ENCODE results near the gene CYP2A7.
A peak's percentile ranks its signal among the peaks of the same experiment; 100 is the strongest.
"Not testable (repeated sequence)": the region's sequence is repeated elsewhere in the genome, so short reads cannot be mapped to it uniquely, and the experiment has no call there.

The CYP2A7 gene

GRCh38 chr19:40920300-40921004 is 38.4 kb upstream of the CYP2A7 start:
- DNase-seq = no peak
- Histone ChIP-seq H3K4me1 (ENCODE audit: control insufficient read depth, insufficient read depth, low read length, poor library complexity, severe bottlenecking) (no peaks in the 10 kb centered on the region), H3K27ac (ENCODE audit: insufficient read depth, low read length, poor library complexity, severe bottlenecking) (no peak overlapping the region), H3K27me3 (replicated peaks; ENCODE audit: control insufficient read depth, insufficient read depth, low read length, poor library complexity, severe bottlenecking) (no peaks in the 10 kb centered on the region), H3K36me3 (ENCODE audit: control insufficient read depth, insufficient read depth, low read length) (no peaks in the 10 kb centered on the region), H3K9me3 (ENCODE audit: control insufficient read depth, low read length) (no peaks in the 10 kb centered on the region), H3K4me3 (ENCODE audit: insufficient read depth, low read depth, low read length, poor library complexity, severe bottlenecking) (no peak overlapping the region)

DNA sequence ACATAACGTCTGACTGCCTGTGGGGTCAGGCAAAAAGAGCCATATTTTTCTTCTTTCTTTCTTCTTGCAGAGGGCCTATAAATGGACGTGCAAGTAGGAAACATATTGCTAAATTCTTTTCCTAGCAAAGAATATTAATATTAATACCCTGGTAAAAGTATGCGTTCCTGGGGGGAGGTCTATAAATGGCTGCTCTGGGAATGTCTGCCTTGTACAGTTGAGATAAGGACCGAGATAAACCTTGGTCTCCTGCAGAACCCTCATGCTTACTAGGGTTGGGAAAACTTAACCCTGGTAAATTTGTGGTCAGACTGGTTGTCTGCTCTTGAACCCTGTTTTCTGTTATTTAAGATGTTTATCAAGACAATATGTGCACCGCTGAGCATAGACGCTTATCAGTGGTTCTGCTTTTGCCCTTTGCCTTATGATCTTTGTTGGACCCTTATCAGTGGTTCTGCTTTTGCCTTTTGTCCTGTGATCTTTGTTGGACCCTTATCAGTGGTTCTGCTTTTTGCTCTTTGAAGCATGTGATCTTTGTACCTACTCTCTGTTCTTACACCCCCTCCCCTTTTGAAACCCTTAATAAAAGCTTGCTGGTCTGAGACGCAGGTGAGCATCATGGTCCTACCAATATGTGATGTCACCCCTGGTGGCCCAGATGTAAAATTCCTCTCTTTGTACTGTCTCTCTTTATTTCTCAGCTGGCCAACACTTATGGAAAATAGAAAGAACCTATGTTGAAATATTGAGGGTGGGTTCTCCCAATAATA is 37.7 kb upstream of the CYP2A7 start:
- not testable (repeated sequence) for H3K9me3 ChIP-seq (ENCODE audit: control insufficient read depth, low read length); H3K27me3 ChIP-seq (replicated peaks; ENCODE audit: control insufficient read depth, insufficient read depth, low read length, poor library complexity, severe bottlenecking); DNase-seq; H3K36me3 ChIP-seq (ENCODE audit: control insufficient read depth, insufficient read depth, low read length); H3K27ac ChIP-seq (ENCODE audit: insufficient read depth, low read length, poor library complexity, severe bottlenecking); H3K4me1 ChIP-seq (ENCODE audit: control insufficient read depth, insufficient read depth, low read length, poor library complexity, severe bottlenecking); H3K4me3 ChIP-seq (ENCODE audit: insufficient read depth, low read depth, low read length, poor library complexity, severe bottlenecking)

GRCh38 chr19:40918303-40918702 is 36.3 kb upstream of the CYP2A7 start:
- not testable (repeated sequence) for H3K27ac ChIP-seq (ENCODE audit: insufficient read depth, low read length, poor library complexity, severe bottlenecking); H3K27me3 ChIP-seq (replicated peaks; ENCODE audit: control insufficient read depth, insufficient read depth, low read length, poor library complexity, severe bottlenecking); H3K9me3 ChIP-seq (ENCODE audit: control insufficient read depth, low read length); H3K4me3 ChIP-seq (ENCODE audit: insufficient read depth, low read depth, low read length, poor library complexity, severe bottlenecking); DNase-seq; H3K36me3 ChIP-seq (ENCODE audit: control insufficient read depth, insufficient read depth, low read length); H3K4me1 ChIP-seq (ENCODE audit: control insufficient read depth, insufficient read depth, low read length, poor library complexity, severe bottlenecking)

- DNase-seq = peak in 2 of 3 donors; percentile 2 to 6
- H3K27ac ChIP-seq (ENCODE audit: insufficient read depth, low read length, poor library complexity, severe bottlenecking) = no peak overlapping the region
- H3K4me1 ChIP-seq (ENCODE audit: control insufficient read depth, insufficient read depth, low read length, poor library complexity, severe bottlenecking) = no peaks in the 10 kb centered on the region
- no peaks in the 10 kb centered on the region for H3K36me3 ChIP-seq (ENCODE audit: control insufficient read depth, insufficient read depth, low read length)
- H3K4me3 ChIP-seq (ENCODE audit: insufficient read depth, low read depth, low read length, poor library complexity, severe bottlenecking) = no peak overlapping the region
- no peaks in the 10 kb centered on the region for H3K27me3 ChIP-seq (replicated peaks; ENCODE audit: control insufficient read depth, insufficient read depth, low read length, poor library complexity, severe bottlenecking)
- H3K9me3 ChIP-seq (ENCODE audit: control insufficient read depth, low read length) = no peaks in the 10 kb centered on the region
Observed at GRCh38 chr19:40908976-40909375, 26.9 kb upstream of the CYP2A7 start.

DNA sequence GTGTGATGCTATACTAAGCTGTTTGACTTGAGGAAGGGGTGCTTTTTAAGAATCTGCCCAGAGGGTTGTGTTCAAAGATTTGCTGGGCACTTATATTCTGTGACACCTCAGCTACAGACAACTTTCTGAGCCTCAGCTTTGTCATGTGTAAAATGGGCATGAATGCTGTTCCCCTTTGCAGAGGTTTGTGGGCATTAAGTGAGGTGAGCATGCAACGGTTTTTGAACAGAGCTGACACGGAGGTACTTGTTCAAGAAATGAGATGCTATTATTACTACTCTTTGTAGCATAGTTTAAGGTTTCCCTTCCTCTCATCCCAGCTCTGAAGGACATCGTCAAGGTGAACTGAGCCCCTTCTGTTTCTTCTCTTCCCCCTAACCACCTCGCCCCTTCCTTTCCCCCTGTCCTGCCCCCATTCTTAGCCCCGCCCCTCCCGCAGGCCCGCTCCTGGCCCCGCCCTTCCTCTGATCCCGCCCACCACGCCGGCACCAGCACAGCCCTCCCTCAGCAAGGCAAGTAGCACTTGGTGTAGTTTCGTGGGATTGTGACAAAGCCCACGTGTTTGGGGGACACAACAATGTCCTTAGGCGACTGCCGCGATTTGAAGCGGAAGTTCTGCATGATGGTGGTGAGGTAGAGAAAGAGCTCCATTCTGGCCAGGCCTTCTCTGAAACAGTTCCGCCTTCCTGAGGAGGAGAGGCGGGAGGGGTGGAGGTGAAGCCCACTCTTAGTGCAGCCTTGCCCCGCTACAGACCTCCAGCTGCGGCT is 26.1 kb upstream of the CYP2A7 start:
- Histone ChIP-seq H3K9me3 (ENCODE audit: control insufficient read depth, low read length) (no peaks in the 10 kb centered on the region), H3K4me3 (ENCODE audit: insufficient read depth, low read depth, low read length, poor library complexity, severe bottlenecking) (peak overlapping the region; percentile 36), H3K27me3 (replicated peaks; ENCODE audit: control insufficient read depth, insufficient read depth, low read length, poor library complexity, severe bottlenecking) (no peaks in the 10 kb centered on the region), H3K27ac (ENCODE audit: insufficient read depth, low read length, poor library complexity, severe bottlenecking) (no peak overlapping the region), H3K36me3 (ENCODE audit: control insufficient read depth, insufficient read depth, low read length) (no peaks in the 10 kb centered on the region), H3K4me1 (ENCODE audit: control insufficient read depth, insufficient read depth, low read length, poor library complexity, severe bottlenecking) (no peaks in the 10 kb centered on the region)
- peak in 2 of 3 donors; percentile 24 to 32 for DNase-seq

DNA sequence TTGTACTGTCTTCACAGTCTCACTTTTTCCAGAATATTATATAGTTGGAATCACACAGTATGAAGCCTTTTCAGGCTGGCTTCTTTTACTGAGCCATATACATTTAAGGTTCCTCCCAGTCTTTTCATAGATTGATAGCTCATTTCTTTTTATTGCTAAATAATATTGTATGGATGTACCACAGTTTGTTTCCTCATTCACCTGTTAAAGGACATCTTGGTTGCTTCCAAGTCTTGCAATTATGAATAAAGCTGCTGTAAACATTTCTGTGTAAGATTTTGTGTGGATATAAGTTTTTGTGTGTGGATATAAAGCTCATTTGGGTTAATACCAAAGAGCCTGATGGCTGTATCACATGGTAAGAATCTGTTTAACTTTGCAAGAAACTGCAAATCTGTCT is 24.5 kb upstream of the CYP2A7 start:
- Histone ChIP-seq H3K27ac (ENCODE audit: insufficient read depth, low read length, poor library complexity, severe bottlenecking) (no peak overlapping the region), H3K4me3 (ENCODE audit: insufficient read depth, low read depth, low read length, poor library complexity, severe bottlenecking) (no peak overlapping the region), H3K27me3 (replicated peaks; ENCODE audit: control insufficient read depth, insufficient read depth, low read length, poor library complexity, severe bottlenecking) (no peaks in the 10 kb centered on the region), H3K36me3 (ENCODE audit: control insufficient read depth, insufficient read depth, low read length) (no peaks in the 10 kb centered on the region), H3K9me3 (ENCODE audit: control insufficient read depth, low read length) (no peaks in the 10 kb centered on the region), H3K4me1 (ENCODE audit: control insufficient read depth, insufficient read depth, low read length, poor library complexity, severe bottlenecking) (no peaks in the 10 kb centered on the region)
- no peak for DNase-seq

GRCh38 chr19:40904673-40905156 is 22.7 kb upstream of the CYP2A7 start:
- not testable (repeated sequence) for H3K4me1 ChIP-seq (ENCODE audit: control insufficient read depth, insufficient read depth, low read length, poor library complexity, severe bottlenecking); H3K27ac ChIP-seq (ENCODE audit: insufficient read depth, low read length, poor library complexity, severe bottlenecking); H3K27me3 ChIP-seq (replicated peaks; ENCODE audit: control insufficient read depth, insufficient read depth, low read length, poor library complexity, severe bottlenecking); H3K36me3 ChIP-seq (ENCODE audit: control insufficient read depth, insufficient read depth, low read length); H3K4me3 ChIP-seq (ENCODE audit: insufficient read depth, low read depth, low read length, poor library complexity, severe bottlenecking); DNase-seq; H3K9me3 ChIP-seq (ENCODE audit: control insufficient read depth, low read length)

GRCh38 chr19:40901975-40902750 is 20.1 kb upstream of the CYP2A7 start:
- not testable (repeated sequence) for H3K4me1 ChIP-seq (ENCODE audit: control insufficient read depth, insufficient read depth, low read length, poor library complexity, severe bottlenecking); H3K27me3 ChIP-seq (replicated peaks; ENCODE audit: control insufficient read depth, insufficient read depth, low read length, poor library complexity, severe bottlenecking); H3K36me3 ChIP-seq (ENCODE audit: control insufficient read depth, insufficient read depth, low read length); H3K27ac ChIP-seq (ENCODE audit: insufficient read depth, low read length, poor library complexity, severe bottlenecking); H3K4me3 ChIP-seq (ENCODE audit: insufficient read depth, low read depth, low read length, poor library complexity, severe bottlenecking); H3K9me3 ChIP-seq (ENCODE audit: control insufficient read depth, low read length); DNase-seq

- not testable (repeated sequence) for DNase-seq; H3K27me3 ChIP-seq (replicated peaks; ENCODE audit: control insufficient read depth, insufficient read depth, low read length, poor library complexity, severe bottlenecking); H3K9me3 ChIP-seq (ENCODE audit: control insufficient read depth, low read length); H3K27ac ChIP-seq (ENCODE audit: insufficient read depth, low read length, poor library complexity, severe bottlenecking); H3K36me3 ChIP-seq (ENCODE audit: control insufficient read depth, insufficient read depth, low read length); H3K4me1 ChIP-seq (ENCODE audit: control insufficient read depth, insufficient read depth, low read length, poor library complexity, severe bottlenecking); H3K4me3 ChIP-seq (ENCODE audit: insufficient read depth, low read depth, low read length, poor library complexity, severe bottlenecking)
Observed at GRCh38 chr19:40900521-40900920, 18.5 kb upstream of the CYP2A7 start.

Data from effector memory CD4-positive, alpha-beta T cell (primary cell).